NB4 (cell line): ENCODE results near the gene SCAMP5.

ENCODE experiments used
- MYC ChIP-seq: IDR thresholded peaks from 2 replicates; pipeline ENCODE4 v1.6.1; 2011; ENCODE audit warnings: low read depth, low read length
- POLR2A ChIP-seq: IDR thresholded peaks from 2 replicates; pipeline ENCODE4 v1.6.1; 2011; ENCODE audit warnings: mild to moderate bottlenecking; ENCODE audit not compliant: insufficient read length; ENCODE audit errors: extremely low read depth
- TF ChIP-seq, protein P1 (sequence below): IDR thresholded peaks from one replicate; pipeline ENCODE4 v1.5.1; 2012; ENCODE audit warnings: low read depth, low read length
- TF ChIP-seq, protein P2 (sequence below): IDR thresholded peaks from 2 replicates; pipeline ENCODE4 v1.6.1; 2011; ENCODE audit warnings: low read depth, low read length

DNA sequence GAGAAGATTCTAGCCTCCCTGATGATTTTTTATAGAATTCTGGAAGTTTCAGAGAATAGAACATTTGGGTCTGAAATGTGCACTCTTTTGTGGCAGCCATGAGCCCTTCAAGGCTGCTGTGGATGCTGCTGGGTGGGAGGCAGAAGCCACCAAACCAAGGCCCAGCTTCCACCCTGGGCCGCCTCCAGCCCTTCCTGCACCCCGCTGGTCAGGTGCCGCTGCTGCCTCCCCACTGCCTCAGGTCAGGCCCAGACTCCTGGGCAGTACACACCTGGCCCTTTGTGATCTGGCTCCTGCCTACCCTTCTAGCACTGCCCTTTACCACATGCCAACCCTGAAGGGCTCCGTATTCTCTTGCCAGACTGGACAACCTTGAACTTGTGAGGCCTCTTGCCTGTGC, 56.3 kb downstream of the SCAMP5 start:
- TF ChIP-seq, protein P1, sequence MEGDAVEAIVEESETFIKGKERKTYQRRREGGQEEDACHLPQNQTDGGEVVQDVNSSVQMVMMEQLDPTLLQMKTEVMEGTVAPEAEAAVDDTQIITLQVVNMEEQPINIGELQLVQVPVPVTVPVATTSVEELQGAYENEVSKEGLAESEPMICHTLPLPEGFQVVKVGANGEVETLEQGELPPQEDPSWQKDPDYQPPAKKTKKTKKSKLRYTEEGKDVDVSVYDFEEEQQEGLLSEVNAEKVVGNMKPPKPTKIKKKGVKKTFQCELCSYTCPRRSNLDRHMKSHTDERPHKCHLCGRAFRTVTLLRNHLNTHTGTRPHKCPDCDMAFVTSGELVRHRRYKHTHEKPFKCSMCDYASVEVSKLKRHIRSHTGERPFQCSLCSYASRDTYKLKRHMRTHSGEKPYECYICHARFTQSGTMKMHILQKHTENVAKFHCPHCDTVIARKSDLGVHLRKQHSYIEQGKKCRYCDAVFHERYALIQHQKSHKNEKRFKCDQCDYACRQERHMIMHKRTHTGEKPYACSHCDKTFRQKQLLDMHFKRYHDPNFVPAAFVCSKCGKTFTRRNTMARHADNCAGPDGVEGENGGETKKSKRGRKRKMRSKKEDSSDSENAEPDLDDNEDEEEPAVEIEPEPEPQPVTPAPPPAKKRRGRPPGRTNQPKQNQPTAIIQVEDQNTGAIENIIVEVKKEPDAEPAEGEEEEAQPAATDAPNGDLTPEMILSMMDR, result no peak
- TF ChIP-seq POLR2A (no peak), MYC (no peak)
- TF ChIP-seq, protein P2, sequence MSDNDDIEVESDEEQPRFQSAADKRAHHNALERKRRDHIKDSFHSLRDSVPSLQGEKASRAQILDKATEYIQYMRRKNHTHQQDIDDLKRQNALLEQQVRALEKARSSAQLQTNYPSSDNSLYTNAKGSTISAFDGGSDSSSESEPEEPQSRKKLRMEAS, result no peak
